NAMALWA (cell line): ENCODE results near the gene TIGAR.

Source experiments
- DNase-seq: peaks from one replicate; pipeline ENCODE4 v3.0.0-alpha.2; 2015; ENCODE audit warnings: low spot score

TIGAR gene, protein sequence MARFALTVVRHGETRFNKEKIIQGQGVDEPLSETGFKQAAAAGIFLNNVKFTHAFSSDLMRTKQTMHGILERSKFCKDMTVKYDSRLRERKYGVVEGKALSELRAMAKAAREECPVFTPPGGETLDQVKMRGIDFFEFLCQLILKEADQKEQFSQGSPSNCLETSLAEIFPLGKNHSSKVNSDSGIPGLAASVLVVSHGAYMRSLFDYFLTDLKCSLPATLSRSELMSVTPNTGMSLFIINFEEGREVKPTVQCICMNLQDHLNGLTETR

DNA sequence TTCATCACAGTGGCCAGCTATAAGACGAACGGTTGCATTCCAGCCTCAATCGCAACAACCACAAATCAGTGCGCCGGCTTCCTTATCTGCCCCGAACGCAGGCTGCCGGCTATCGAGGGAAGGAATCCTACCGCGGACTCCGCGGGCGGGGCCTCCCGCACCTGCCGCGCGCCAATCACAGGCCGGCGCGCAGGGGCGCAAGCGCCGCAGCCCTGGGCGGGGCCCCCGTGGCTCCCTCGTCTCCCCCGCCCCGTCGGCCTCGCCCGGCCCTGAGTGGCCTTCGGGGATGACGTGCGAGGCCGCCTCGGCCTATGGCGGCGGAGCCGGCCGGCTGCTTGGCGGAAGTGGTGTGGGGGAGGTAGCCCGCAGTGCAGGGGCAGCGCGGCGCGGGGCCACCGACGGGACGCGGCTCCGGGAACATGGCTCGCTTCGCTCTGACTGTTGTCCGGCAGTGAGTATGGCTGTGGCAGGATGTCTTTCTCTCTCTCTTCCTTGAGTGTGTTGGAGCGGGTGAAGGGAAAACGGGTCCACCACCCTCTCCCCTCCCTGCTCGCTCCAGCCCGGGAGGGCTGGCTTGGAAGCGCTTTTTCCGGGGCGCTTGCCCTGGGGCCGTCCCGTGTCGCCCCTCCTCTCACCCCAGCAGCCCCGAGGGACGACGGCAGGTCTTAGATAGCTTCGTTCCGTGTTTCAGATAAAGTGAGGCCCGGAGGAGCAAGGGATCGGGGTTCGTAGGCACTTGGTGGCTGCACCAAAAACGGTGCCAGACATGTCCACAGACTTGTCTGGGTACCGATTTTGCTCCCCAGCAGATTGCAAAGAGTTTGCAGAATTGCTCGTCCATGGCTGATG is at the start of gene TIGAR:
TSS of gene TIGAR (plus strand) at position 361 of the 849 bp plus-strand sequence. CDS start at position 420, 59 bp downstream.
- DNase-seq = peak; percentile 97

- DNase-seq = peak; percentile 61
Observed at GRCh38 chr12:4271717-4272423, 49.1 kb upstream of the TIGAR start.

GRCh38 chr12:4272424-4273272 is 48.4 kb upstream of the TIGAR start:
- DNase-seq = no peak

GRCh38 chr12:4273273-4273651 is 47.8 kb upstream of the TIGAR start:
- no peak for DNase-seq

DNA sequence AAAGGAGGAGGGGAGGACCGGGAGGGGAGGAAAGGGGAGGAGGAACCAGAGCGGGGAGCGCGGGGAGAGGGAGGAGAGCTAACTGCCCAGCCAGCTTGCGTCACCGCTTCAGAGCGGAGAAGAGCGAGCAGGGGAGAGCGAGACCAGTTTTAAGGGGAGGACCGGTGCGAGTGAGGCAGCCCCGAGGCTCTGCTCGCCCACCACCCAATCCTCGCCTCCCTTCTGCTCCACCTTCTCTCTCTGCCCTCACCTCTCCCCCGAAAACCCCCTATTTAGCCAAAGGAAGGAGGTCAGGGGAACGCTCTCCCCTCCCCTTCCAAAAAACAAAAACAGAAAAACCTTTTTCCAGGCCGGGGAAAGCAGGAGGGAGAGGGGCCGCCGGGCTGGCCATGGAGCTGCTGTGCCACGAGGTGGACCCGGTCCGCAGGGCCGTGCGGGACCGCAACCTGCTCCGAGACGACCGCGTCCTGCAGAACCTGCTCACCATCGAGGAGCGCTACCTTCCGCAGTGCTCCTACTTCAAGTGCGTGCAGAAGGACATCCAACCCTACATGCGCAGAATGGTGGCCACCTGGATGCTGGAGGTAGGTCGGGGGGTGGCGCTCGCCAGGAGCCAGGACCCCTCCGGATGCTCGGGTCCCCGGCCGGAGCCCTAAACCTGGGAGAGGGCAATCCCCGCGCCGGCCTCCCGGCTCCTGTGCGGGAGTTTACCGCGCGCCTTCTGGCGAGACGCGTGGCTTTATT is 47.2 kb upstream of the TIGAR start, which contains the start of gene CCND2:
TSS of gene CCND2 (plus strand) at position 111 of the 744 bp plus-strand sequence. CDS start at position 390, 279 bp downstream.
- DNase-seq = no peak

DNA sequence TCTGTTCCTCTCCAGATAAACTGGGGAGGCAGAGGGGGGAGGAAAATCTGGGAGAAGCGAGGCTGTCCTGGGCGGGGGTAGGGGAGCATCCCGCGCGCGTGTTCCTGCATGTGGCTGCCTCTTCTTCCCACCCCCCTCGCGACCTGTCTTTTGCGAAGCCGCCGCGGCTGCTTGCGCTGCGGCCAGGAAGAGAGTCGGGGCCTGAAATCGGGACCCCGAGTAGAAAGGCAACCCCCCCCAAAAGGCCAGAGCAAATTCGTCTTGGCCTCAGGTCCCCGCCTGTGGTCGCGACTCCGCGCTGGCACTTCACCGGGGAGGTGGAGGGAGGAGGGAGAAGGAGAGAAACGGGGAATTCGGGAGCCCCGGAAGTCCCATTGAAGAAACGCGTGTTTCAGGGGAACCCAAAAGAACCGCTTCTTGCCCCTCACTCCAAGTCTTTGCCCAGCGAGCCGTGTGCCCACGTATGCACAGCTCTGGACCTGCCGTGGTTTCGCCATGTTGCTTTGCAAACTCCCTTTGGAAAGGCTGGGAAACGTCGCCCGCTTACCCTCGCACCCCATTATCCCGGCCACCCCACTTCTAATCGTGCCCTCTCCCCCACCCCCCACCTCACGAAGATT is 46.5 kb upstream of the TIGAR start:
- no peak for DNase-seq

- DNase-seq = no peak
Observed at GRCh38 chr12:4275016-4275869, 45.8 kb upstream of the TIGAR start.

- DNase-seq = no peak
Observed at GRCh38 chr12:4275870-4276301, 45.1 kb upstream of the TIGAR start.

DNA sequence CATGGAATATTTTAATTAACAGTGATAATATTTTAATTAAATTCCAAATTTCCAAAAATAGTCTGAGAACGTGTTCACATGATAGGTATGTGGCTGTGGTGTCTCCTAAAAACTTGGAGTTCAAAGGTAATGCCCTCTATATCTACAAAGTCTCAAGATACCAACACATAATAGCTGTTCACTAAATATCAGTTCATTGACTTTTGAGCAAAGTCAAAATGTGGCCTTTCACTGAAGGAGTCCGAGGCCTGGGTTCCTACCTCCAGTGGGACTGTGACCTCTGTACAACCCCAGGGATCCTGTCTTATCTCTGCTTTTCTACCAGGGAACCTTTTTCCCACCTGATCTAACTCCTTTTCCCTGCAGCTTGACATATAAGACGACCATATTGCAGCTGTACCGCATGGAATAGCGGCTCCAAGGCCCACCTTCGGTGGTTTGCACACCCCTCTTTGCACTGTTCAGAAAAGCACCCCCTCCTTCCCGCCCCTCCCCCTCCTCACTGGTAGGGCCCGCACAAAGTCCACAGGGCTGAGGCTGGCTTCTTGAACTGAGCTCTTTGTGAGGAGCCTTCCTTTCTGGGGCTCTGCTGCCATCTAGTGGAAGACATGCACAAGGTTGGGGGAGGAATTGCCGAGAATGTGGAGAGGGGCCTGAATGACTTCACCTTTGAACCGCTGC is 44.3 kb upstream of the TIGAR start:
- DNase-seq = peak; percentile 95

- DNase-seq = no peak
Observed at GRCh38 chr12:4277205-4277543, 43.8 kb upstream of the TIGAR start.

DNA sequence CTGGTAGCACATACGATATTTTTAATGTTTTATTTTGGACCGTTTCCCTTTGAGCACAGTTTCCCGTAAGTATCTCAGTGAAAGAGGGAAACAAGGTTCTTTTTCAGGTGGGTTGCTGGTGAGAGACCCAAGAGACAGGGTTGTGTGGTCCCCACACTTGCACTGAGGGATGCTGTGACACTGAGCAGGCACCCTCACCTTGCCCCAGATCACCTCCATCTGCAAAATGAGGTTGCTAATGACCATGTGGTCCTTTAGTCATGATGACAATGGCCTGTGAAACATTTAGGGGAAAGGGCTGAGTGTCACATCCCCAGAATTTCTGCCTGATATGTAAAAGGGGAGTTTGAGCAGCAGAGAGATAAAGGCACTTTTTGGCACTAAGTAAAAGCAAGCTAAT is 43.2 kb upstream of the TIGAR start:
- DNase-seq = no peak

DNA sequence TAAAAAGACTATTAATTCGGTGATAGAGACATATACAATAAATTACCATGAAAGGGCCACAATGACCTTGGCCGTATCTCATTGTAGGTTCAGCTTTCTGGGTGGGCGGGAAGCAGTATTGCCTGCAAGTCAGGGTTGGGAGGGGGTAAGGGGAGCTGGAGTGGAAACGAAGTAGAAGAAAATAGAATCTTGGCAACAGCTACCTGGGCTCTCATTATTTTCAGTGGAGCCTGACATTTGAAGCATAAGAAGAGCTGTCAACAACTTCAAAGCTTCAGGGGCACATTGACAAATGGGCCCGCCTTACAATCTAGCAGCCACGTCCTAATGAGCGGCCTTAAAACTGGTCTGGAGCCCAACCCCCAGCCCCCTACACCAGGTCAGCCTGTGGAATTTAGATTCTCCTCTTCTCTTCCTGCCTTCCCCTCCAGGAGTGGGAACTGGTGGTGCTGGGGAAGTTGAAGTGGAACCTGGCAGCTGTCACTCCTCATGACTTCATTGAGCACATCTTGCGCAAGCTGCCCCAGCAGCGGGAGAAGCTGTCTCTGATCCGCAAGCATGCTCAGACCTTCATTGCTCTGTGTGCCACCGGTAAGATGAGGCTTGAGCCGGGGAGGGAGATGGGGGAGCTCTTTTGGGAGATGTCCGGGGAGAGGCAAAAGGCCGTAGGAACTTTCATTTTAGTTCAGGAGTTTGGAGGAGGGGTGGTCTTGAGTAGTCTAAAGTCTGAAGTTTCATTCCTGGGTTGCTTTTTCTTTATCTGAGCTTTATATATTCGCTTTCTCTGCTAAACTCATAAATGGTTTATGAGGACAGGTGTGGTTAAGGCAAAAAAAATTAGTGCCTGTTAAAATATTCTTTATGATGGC is 42.5 kb upstream of the TIGAR start:
- no peak for DNase-seq

GRCh38 chr12:4279198-4279690 is 41.8 kb upstream of the TIGAR start:
- DNase-seq = no peak

GRCh38 chr12:4280351-4281163 is 40.5 kb upstream of the TIGAR start:
- DNase-seq = no peak

DNA sequence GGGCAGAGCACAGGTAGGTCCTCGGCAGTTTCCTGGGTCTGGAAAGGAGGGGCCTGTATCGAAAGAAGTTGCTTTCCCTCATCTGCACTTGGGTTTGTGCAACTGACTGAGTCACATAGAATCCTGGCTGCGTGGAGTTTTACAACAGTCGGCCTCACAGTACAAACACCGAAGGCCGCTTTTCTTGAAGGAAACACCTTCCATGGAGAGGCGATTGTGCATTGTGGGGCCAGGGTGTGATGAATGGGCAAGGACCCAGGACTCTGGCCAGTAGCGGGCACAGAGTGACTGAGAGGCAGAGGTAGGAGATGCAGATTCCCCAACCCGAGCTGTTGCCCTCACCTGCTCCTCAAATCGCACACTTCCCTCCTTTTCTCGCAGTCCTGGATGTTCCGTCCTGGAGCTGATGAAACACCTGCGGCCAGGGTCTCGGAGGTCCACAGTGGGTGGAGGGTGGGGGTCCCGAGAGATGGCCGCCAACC is 39.8 kb upstream of the TIGAR start:
- no peak for DNase-seq

DNA sequence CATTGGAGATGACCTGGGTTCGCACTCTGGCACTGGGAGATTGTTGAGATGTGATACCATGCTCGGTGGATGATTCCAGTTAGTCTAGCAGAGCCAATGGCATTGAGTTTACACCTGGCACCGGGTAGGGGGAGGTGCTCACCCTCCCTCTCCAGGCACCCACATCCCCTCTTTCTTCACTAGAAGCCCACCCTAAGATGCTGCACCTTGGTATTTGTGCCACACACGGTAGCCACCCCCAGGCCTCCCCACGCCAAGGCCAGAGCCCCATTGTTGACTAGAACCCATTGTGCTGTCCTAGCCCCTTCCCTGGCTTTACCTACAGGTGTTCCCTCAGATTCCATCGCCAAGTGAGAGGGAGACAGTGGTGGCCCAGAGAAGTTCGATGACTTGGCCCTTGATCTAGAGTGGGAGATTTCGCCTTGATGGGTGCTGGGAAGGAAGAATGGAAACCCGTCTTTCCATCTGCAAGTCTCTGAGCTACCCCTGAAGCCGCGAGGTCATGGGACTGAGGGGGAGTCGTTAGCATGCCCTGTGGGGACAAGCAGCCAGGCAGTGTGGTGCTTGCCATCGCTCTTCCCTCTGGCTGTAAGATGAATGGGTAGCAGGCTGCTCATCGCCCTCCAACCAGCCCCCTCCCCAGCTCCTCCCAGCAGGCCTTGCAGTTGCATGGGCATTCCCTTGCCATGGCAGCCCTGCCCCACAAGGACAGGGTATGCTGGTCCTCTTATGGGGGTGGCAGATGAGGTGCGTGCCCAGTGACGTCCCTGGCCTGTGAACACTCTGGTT is 38.7 kb upstream of the TIGAR start:
- DNase-seq = no peak
